Limb (tissue), 2 donors: ENCODE results near the gene SLC48A1.

Experiments
- DNase-seq, 2 donors: peaks; one replicate each; pipeline ENCODE4 v3.0.0-alpha.2; 2016; ENCODE audit errors: extremely low spot score in 2 of 2

SLC48A1 gene

DNA sequence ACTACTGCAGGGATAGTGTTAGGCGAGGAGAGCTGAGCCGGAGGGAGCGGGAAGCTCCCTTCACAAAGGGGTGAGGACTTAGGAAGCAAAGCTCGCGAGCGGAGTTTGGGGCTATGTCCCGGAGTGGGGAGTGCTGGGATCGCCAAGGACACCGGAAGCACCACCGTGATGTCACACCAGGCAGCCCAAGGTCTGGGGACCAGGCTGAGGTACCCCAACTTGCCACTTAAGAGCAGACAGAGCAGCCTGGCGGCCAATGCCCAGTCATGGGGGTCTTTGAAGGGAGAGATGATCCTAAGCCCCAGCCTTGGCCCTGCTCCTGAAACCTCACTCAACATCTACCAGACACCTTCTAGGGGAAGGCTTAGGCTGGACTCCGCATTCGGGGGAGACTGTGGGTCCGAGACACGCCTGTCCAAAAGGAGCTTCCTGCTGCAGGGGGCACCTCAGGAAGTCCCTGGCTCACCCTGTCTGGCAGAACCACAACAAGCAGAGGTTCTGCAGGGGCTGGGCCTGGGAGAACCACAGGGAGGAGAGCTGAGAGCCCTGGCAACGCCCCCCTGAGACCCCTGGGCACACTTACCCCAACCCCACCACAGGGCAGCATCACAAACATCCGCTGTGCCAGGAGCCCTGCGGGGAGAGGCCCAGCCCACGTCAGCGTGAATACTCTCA, 17.8 kb downstream of the SLC48A1 start:
- no peak for DNase-seq

DNA sequence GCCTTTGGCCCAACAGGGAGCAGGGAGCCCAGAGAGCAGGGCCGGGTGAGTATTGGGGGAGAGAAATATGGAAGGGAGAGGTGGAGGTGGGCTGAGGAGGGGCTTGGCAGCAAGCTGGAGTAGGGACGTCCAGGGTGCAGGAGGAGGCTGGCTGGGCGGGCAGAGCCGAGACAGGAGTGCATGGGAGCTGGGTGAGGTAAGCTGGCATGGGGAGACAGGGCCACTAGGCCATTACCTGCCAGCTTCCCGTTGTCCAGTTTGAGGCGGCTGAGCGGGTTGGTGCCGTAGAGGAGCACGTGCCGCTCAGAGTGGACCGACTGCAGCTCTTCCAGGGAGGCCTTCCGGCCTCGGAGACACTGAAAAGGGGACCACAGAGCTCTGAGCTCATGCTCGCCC, 18.3 kb downstream of the SLC48A1 start:
- DNase-seq = no peak

DNA sequence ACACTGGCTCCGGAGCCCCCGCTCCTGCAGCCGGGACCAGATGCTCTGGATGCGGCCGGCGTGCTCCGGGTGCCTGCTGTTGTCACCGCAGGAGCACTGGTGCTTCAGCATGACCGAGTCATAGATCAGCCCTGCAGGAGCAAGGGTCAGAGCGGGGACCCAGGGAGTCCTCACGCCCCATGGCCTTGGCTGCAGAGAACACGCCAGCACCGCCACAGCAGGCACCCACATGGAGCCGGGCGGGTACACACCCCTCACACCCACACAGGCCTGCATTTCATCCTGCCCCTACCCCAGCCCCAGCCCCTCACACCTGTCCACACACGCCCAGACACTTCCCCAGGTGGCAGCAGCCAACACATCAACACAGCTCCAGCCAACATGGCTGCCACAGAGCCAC, 18.8 kb downstream of the SLC48A1 start:
- DNase-seq = no peak

DNA sequence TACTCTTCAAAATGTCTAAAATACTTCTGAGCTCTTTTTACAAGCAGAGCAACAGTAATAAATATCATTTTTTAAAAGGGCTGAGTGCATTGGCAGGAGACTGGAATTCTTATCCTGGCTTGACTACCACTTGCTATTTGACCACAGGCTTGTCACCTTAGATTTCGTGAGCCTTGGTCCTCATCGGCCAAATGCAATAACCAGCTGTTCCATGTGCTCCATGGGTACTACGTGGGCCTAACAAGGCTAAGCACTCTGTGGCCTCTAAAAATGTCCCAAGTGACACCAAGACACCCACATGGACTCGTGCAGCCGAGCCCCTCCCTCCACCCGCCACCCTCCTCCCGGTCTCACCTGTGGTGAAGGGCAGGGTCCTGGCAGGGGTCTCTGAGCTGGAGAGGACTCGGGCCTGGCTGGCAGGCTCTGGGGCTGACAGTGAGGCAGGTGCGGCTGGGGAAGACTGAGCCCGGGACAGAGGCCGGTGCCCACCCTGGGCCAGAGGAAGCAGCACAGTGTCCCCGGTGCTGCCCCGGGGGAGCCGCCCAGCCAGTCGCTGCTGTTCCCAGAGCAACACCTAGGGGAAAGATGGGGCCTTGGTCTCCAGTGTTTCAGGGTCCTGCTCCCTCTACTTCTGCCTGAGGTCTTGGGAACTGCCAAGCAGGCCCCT, 20.1 kb downstream of the SLC48A1 start:
- no peak for DNase-seq

DNA sequence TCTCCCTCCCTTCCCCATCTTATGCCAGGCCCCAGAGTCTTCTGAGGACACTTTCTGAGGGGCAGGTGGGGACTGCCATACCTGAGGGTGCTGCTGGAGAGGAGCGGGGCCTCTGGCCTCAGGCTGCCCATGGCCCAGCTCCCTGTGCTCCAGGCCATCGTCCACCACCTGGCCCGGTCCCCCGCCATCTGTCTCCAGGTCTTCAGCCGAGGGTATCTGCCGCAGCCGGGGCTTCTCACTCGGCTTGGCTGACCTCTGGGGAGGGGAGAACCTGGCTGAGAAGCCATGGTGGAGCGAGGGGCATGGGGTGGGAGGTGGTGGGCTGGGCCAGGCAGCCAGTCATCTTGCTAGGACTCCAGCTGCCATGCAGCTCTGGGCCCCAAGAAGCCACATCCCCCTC, 21.6 kb downstream of the SLC48A1 start:
- DNase-seq = no peak

DNA sequence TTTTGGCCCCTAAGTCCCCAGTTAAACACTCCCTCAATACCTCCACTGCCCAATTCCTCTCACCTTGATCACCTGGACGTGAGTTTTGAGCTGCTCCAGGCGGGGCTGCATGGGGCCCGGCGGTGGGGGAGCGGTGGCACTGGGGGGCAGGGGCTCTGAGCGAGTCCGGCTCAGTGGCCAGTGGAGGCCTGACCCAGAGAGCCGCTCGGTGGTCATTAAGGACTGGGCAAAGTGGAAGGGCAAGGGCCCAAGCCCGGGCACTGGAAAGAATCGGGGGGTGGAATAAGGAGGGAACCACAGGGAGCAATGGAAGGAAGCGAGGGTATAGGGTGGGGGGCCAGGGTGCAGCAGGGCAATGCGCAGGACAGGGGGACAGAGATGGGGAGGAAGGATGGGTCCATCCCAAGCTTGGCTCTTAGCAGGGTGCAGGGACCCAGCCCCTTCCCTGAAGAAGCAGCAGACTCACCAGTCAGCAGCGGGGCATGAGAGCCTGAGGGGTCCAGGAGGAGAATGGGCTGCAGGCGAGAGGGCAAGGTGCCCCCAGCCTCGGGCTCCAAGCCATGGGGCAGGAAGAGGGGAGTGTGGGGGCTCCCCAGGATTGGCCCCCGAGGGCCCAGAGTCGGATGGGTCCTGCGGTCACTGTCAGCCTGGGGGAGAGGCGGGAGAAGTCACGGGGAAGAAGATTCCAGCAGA, 22.2 kb downstream of the SLC48A1 start:
- DNase-seq = no peak

DNA sequence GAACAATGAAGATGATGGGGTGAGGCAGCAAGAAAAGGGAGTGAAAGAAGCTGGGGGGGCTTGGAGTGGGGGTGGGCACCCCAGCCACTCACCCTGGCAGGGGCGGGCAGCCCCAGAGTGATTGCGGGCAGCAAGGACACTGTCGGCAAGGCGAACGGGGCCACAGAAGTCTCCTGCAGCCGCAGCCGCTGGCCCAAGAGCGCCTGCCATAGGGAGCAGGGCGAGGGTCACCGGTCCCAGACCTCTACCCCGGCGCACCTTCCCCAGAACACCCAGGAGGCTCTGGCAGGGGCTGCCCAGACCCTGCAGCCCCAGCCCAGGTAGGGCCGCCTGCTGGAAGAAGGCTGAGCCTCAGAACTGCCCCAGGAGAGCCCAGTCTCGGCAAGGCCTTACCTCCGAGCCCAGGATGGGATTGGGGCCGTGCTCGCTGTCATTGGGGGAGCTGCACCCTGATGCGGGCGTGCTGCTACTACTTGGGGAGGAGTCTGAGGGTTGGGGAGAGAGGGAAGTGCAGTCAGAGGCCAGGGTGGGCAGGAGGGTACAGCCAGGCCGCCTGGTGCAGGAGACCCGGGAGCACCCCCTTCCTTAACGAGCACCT, 22.9 kb downstream of the SLC48A1 start:
- no peak for DNase-seq

DNA sequence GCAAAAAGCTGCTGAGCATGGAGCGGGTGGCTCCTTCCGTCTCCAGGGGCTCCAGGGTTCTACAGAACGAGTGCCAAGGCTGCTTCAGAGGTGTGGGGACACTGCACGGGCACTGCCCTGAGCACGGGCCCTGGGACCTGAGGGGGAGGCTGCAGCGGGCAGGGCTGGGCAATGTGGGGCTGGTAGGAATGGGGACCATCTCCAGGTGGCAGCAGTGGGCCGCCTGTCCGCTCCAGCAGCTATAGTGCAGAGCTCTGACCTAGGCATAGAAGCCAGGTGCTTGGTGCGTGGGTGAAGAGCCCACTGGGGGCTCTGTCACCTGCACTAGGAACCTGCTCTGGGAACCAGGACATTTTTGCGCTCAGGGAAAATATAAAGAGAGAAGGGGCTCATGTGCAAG, 24.4 kb downstream of the SLC48A1 start:
- no peak for DNase-seq

DNA sequence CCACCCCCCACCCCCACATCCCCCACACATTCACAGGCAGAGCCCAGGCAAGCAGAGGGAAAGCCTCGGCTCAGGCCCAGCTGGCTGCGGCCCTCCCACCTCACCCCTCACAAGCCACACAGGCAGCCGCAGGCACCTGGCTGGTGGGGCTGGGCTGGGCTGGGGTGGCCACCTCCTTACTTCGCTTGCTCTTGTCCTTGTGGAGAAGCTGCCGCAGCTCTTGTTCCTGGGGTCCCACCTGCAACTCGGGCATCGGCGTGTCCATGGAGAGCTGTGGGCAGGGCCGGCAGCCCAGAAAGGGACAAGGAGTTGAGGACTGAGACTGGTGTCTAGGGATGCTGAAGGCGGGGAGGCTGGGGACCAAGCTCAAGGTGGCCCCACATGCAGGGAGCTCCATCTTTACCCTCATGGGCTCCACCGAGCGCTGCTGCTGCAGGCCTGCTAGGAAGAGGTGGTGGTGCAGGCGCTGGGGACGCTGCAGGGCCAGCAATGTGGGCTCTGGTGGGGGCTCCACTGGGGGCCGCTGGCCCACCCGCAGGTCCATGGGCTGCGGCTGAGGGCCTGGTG, 25.4 kb downstream of the SLC48A1 start:
- no peak for DNase-seq

DNA sequence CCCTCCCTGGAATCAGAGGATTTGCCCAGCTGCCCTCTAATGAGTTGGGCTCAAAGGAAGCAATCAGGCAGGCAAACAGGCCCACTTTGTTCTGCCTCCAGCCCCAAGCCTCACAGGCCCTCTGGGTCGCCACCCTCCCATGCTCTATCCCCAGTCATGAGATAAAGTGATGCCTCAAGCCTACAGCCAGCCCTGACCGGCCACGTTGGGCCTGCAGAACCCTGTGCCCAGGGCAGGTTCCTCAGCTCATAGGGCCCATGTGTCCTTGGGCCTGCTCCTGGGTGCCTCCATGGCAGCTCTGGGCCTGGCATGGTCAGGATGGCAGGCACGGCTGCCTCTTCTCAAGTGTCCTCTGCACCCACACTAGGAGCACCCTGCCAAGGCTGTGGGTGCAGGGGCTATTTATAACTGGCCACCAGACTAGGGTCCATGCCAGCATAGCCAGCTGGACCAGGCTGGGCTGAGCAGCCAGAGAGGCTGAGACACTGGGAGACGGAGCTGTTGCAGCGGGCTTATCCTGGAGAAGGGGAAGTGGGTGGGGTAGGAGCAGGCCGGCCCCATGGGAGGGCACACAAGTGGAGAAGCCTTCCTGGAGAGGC, 26.4 kb downstream of the SLC48A1 start:
- no peak for DNase-seq

DNA sequence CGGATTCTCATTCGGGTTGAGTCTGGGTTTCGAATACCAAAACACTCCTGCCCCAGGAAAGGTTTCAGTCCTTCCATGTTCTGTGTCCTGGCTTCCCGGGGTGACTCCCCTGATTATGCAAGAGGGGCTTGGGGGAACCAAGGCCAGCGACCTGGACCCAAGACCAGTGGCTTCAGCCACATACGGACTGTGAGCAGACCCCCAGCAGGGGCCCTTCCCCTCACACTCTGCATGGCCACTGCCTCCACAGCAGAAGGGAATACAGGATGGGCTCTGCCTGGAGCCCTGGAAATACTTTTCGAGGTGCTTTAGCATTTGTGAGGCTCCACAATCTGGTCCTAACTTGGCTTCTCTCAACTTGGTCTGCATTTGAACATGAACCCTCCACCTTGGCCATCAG, 27.5 kb downstream of the SLC48A1 start:
- DNase-seq = no peak

DNA sequence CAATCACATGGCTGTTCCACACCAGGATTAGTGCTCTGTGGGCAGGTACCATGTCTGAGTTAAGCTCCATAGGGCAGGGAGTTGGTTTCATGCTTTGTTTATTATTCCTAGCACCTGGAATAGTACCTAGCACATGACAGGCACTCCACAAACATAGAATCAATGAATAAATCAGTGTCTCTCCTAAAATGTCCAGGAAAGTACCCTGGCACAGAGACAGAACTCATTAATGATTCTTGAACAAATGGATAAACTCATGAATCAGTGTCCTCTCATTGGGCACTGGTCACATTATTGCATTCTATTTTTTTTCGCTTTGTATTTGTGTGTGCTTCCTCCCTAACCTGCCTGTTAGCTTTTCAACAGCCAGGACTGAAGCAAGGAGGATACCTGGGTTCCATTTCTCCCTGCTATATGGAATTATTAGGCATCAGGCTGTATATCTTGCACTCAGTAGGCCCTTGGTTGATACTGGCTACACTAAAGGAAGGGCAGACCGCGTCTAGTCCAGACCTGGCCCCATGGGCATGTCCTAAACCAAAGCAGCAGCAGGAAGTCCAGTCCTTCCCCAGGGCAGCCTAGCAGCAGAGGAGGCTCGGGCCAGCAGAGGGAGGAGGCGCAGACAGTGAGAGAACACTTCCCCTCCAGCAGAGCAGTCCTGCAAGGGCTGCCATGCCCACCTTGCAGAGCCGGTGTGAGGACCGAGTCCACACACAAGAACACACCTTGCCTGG, 28.3 kb downstream of the SLC48A1 start:
- DNase-seq = no peak

DNA sequence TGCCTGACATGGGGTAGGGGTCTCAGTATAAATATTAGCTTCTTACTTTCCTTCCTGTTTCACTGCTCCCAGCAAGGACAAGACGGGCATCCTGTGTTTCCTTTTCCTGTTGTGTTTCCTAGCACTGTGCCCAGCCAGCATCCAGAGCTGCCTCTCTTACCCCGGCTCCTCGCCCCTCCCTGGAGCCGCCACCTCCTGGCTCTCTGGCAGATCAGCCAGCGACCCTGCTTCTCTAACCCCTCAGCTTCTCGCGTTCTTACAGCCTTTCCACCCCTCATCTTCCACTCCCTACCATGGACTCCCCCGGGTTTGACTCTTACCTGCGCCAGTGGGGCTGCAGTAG, 28.8 kb downstream of the SLC48A1 start:
- no peak for DNase-seq

DNA sequence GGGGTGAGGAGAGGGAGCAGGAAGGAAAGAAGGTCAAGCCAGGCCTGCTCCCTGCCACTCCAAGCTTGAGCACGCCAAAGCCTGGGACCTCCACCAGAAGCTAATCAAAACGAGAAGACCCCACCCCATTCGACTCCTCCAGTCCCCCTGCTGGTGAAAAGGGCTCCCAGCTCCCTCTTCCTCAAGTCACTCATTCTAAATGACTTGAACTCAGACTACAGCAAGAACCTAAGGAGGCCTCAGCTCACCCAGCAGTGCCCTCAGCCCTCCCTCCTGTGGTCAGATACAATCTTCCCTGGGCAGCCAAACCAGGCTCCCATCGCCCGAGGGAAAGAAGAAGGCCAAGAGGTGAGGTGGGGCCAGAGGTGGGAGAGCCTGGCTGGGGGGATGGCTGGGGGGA, 29.3 kb downstream of the SLC48A1 start:
- no peak for DNase-seq

DNA sequence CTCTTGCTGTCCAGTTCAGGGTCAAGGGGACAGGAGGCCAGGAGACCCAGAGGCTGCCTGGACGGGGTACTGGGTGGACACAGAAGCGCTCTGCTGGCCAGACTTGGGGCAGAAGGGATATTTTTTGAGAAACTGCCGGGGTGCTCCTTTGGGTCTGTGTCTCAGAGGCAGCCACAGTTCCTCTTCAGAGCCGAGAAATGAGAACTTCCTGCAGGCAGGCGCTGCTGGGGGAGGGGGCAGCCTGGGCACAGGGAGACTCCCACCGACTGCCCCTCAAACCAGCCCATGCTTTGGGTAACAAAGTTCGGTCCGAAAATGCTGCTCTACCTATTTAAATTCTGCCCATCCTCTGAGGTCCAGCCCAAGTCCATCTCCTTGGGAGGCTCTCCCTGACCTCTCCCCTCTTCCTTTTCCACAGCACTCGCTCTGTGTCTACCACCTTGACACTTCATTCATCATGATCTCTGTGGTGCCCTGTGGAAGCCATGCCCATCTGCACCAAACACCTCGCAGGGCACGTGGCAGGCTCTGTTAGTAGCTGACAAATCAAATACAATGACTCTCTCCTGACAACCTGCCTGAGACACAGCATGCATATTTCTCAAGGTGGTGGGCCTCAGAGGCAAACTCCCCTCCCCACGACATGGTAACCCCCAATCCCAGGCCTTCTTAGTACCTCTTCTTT, 30.3 kb downstream of the SLC48A1 start:
- no peak for DNase-seq

DNA sequence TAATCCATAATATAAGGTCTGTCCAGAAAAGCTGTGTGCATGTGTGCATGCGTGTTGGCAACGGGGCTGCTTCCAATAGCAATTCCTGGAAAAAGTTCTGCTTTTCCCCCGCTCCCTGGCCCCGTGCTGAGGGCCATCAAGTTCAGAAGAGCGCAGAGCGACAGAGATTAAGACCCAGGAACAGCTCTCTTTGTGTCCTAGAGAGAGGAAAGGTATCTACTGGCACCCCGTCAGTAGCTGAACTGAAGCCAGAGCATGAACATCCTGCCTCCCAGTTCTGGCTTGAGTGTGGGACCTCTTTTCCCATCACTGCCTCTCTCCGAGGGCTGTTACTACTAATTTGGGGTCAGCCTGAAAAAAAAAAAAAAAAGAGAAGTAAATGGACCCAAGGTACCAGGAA, 31.1 kb downstream of the SLC48A1 start:
- no peak for DNase-seq

DNA sequence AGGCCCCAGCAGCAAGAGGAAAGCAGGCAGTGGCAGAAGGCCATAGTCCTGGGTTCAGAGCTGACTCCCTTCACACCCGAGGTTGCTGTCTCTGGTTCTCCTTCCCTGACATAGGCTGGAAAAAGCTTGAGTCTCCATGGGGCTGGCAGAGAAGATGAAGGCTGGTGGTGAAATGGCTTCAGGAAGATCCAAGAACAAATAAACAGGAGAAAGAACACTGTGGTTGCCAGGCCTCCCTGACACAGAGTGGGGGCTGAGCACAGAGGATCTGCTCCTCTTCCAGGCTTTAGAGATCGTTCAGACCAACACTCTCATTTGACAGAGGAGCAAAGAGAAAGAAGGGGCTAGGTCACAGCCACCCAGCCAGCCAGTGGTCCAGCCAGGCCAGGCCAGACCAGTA, 32.4 kb downstream of the SLC48A1 start:
- DNase-seq = no peak

DNA sequence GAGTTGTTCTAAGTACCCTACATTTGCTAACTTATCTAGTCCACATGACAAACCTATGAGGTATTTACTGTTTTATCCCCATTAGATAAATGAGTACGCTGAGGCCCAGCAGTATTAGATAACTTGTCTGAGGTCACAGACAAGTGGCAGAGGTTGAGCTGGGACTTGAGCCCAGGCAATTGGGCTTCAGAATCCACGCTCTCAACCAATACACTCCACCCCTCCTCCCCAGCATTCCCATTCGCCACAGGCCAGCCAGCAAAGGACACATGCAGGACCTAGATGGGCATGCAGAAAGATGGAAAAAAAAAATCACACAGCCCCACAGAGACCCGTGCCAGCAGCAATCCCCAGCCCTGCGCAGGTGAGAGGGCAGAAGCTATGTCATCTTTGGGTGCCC, 34.3 kb downstream of the SLC48A1 start:
- DNase-seq = no peak

DNA sequence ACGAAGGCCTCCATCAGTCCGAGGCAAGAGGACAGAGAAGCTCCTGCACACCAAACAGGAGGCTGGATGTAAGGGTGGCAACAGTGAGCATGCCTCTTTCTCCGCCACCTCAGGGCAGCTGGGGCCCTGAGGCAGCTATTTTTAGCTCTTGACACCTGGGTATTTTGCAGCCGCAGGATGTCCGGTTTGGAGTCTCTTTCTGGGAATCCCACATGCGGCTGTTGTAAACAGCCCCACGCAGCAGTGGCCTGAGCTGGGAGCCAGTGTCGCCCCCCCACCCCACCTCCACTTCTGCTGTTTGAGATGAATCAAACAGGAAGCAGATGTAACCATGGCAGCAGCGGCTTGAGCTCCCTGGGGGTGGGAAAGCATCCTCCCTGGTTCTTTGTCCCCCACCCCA, 35.0 kb downstream of the SLC48A1 start:
- DNase-seq = peak in 1 of 2 donors; percentile 68

DNA sequence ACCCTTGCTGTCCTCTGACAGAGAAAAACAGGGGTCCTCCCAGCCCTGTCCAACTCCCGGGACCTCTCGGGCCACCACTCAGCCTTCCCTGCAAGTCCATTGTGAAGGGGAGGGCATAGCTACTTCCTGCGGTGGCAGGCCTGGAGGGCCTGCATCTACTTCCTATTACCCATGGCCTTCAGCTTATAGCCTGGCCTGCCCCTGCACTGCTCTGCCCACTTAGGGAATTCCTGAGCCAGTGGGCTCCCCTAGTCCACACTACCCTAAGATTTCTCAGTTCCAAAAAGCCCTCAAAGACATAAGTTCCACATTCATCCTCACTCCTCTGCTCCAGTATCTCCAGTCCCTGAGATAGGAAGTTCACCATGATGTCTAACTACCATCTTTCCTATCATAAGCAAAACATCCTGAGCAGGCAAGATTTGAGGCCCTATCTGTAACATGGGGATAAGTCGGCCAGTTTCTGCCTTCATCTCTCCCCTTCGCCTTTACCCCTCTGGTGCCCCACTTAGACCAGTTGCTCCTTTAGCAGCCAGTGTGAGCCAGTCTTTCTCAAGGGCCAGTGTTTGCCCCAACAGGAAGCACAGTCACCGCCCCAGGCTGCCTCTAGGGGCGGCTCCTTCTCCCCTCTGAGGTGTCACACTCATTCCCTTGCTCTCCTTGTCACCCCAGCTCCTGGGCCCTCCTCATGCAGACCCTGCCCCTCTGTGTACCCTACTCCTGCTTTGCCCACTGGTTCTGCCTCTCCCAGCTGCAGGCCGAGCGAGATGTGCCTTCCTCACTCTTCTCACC, 35.7 kb downstream of the SLC48A1 start:
- DNase-seq = no peak
